KMS-11 (cell line): ENCODE data around the gene DISP3.

Source experiments
- H2AFZ ChIP-seq: fragments of 200-600 bp; sonication (generic); 2 replicates; pipeline ENCODE4 v1.6.1; 2016; ENCODE audit warnings: antibody characterized with exemption, mixed run types, low read depth
- H3K27ac ChIP-seq: fragments of 200-600 bp; sonication (generic); 2 replicates; pipeline ENCODE4 v1.6.1; 2016; ENCODE audit warnings: mild to moderate bottlenecking, mixed run types
- H3K27me3 ChIP-seq: fragments of 200-600 bp; sonication (generic); 2 replicates; pipeline ENCODE4 v1.6.1; 2017; ENCODE audit warnings: mild to moderate bottlenecking, low read depth, mixed run types, moderate library complexity; ENCODE audit not compliant: insufficient read depth
- H3K36me3 ChIP-seq: fragments of 200-600 bp; sonication (generic); 2 replicates; pipeline ENCODE4 v1.6.1; 2017; ENCODE audit warnings: mild to moderate bottlenecking, mixed run types; ENCODE audit not compliant: insufficient read depth
- H3K4me1 ChIP-seq: fragments of 200-600 bp; sonication (generic); 2 replicates; pipeline ENCODE4 v1.6.1; 2016; ENCODE audit warnings: mild to moderate bottlenecking, low read depth, mixed run types; ENCODE audit not compliant: poor library complexity, severe bottlenecking
- H3K4me2 ChIP-seq: fragments of 200-600 bp; sonication (generic); 2 replicates; pipeline ENCODE4 v1.7.0; 2016; ENCODE audit warnings: mild to moderate bottlenecking, mixed run types
- H3K4me3 ChIP-seq: fragments of 200-600 bp; sonication (generic); IDR thresholded peaks from 2 replicates; pipeline ENCODE4 v1.6.1; 2017; ENCODE audit warnings: low read depth, low read length, mixed read lengths; ENCODE audit not compliant: insufficient read depth
- H3K79me2 ChIP-seq: fragments of 200-600 bp; sonication (generic); 2 replicates; pipeline ENCODE4 v1.6.1; 2016; ENCODE audit warnings: low read depth, mixed run types; ENCODE audit not compliant: insufficient read depth
- H3K9ac ChIP-seq: fragments of 200-600 bp; sonication (generic); 2 replicates; pipeline ENCODE4 v1.6.1; 2016; ENCODE audit warnings: mild to moderate bottlenecking, mixed run types
- H4K20me1 ChIP-seq: fragments of 200-600 bp; sonication (generic); 2 replicates; pipeline ENCODE4 v1.6.1; 2016; ENCODE audit warnings: mild to moderate bottlenecking, mixed run types; ENCODE audit not compliant: insufficient read depth
- CTCF ChIP-seq: fragments of 200-600 bp; sonication (generic); conservative IDR thresholded peaks from 2 replicates; pipeline ENCODE4 v1.6.1; 2017; ENCODE audit warnings: low read depth, mild to moderate bottlenecking, antibody characterized with exemption, low read length, moderate library complexity, mixed read lengths

The DISP3 gene

GRCh38 chr1:11482701-11483479 lies 3.9 kb downstream of the DISP3 start:
- Histone ChIP-seq H3K4me2 (no peak overlapping the region), H4K20me1 (no peaks in the 10 kb centered on the region), H3K79me2 (no peaks in the 10 kb centered on the region), H2AFZ (no peak overlapping the region), H3K27ac (no peak overlapping the region), H3K36me3 (no peaks in the 10 kb centered on the region), H3K4me1 (no peaks in the 10 kb centered on the region), H3K4me3 (no peak overlapping the region), H3K9ac (no peak overlapping the region), H3K27me3 (peaks cover under 1% of the 10 kb centered on the region; the same call in 1 of the 2 replicates)
- no peak for TF ChIP-seq CTCF

GRCh38 chr1:11483581-11484320 lies 4.8 kb downstream of the DISP3 start:
- no peaks in the 10 kb centered on the region for H3K79me2 ChIP-seq
- H2AFZ ChIP-seq = no peak overlapping the region
- no peak overlapping the region for H3K27ac ChIP-seq
- H3K36me3 ChIP-seq = no peaks in the 10 kb centered on the region
- H3K4me1 ChIP-seq = no peaks in the 10 kb centered on the region
- no peak overlapping the region for H3K4me2 ChIP-seq
- no peaks in the 10 kb centered on the region for H4K20me1 ChIP-seq
- TF ChIP-seq CTCF = no peak
- H3K4me3 ChIP-seq = no peak overlapping the region
- H3K27me3 ChIP-seq = no peaks in the 10 kb centered on the region
- H3K9ac ChIP-seq = no peak overlapping the region

DNA sequence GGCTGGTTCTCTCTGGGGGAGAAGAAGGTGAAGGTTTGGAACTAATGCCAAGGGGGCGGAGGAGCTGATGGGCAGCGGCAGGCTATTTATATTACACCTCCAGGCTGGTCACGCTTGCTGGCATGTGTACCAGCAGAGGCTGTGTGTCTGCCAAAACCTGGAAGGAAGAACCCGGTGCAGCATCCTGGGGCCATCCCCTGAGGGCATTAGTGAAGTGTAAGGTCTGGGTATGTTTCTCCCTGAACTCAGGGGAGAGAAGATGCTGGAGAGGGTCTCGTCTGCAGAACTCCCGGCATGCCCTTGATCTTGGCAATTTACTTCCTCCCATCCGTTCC lies 5.3 kb downstream of the DISP3 start:
- H4K20me1 ChIP-seq = no peaks in the 10 kb centered on the region
- no peaks in the 10 kb centered on the region for H3K4me1 ChIP-seq
- no peak overlapping the region for H3K4me2 ChIP-seq
- no peaks in the 10 kb centered on the region for H3K27me3 ChIP-seq
- H3K4me3 ChIP-seq = no peak overlapping the region
- H2AFZ ChIP-seq = no peak overlapping the region
- no peak for TF ChIP-seq CTCF
- no peaks in the 10 kb centered on the region for H3K36me3 ChIP-seq
- no peak overlapping the region for H3K9ac ChIP-seq
- no peaks in the 10 kb centered on the region for H3K79me2 ChIP-seq
- no peak overlapping the region for H3K27ac ChIP-seq

DNA sequence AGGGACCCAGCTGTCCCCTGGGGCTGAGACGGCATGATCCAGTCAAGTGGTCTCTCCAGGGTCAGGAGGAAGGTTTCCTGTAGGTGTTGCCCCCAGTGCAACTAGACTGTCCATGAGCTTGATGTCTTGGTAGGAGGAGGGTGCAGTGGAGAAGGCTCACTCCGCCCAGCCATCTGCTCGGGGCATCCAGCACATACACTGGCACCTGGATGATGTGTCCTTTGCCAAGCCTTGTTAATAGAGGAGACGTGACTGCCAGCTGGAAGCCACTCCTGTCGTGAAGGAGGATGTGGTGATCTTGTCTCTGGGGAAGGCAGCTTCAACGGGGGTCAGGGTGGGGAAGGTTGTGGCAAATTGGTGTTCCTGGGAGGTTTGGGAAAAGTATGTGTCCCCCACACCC lies 6.2 kb downstream of the DISP3 start:
- no peak for TF ChIP-seq CTCF
- Histone ChIP-seq H2AFZ (no peak overlapping the region), H3K4me3 (no peak overlapping the region), H3K4me2 (no peak overlapping the region), H3K27ac (no peak overlapping the region), H3K4me1 (no peaks in the 10 kb centered on the region), H3K9ac (no peak overlapping the region), H3K79me2 (no peaks in the 10 kb centered on the region), H4K20me1 (no peaks in the 10 kb centered on the region), H3K36me3 (no peaks in the 10 kb centered on the region), H3K27me3 (no peaks in the 10 kb centered on the region)
